ENCODE data around the gene APOBEC3A.
"Not testable (repeated sequence)": the region's sequence is repeated elsewhere in the genome, so short reads cannot be mapped to it uniquely, and the experiment has no call there.

The APOBEC3A gene

GRCh38 chr22:38943882-38944281 is 13.5 kb upstream of the APOBEC3A start:
- no peak for DNase-seq

- no peak for DNase-seq
Measured at GRCh38 chr22:38944653-38945052, 12.8 kb upstream of the APOBEC3A start.

- not testable (repeated sequence) for DNase-seq
Measured at GRCh38 chr22:38945706-38946338, 11.6 kb upstream of the APOBEC3A start.

DNA sequence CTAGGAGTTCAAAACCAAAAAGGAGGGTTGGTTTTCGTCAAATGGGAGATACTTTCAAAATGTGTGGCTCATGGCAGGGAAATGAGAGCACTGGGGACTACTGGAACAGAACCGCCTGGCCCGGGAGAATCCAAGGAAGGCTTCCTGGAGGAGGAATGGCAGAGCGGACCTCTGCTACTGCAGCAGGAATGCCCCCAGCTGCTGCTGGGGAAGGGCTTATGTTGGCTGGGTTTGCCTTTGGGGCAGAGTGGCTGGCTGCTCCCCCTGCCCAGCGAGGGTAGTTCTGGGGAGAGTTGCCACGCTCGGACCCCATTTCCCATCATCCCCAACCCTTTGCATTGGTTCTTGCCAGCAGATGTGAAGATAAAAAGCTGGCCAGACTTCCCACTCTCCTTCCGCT is 10.6 kb upstream of the APOBEC3A start:
- DNase-seq = no peak

GRCh38 chr22:38947321-38948140 is 9.9 kb upstream of the APOBEC3A start:
- no peak for DNase-seq

- no peak for DNase-seq
Measured at GRCh38 chr22:38948181-38948940, 9.0 kb upstream of the APOBEC3A start.

GRCh38 chr22:38949889-38950405 is 7.5 kb upstream of the APOBEC3A start:
- DNase-seq = no peak

- no peak for DNase-seq
Measured at GRCh38 chr22:38950527-38951295, 6.7 kb upstream of the APOBEC3A start.

- no peak for DNase-seq
Measured at GRCh38 chr22:38951734-38952133, 5.7 kb upstream of the APOBEC3A start.

GRCh38 chr22:38952281-38952993 is 5.0 kb upstream of the APOBEC3A start:
- DNase-seq = no peak

- no peak for DNase-seq
Measured at GRCh38 chr22:38953091-38953490, 4.3 kb upstream of the APOBEC3A start.

GRCh38 chr22:38953577-38954413 is 3.6 kb upstream of the APOBEC3A start:
- no peak for DNase-seq

DNA sequence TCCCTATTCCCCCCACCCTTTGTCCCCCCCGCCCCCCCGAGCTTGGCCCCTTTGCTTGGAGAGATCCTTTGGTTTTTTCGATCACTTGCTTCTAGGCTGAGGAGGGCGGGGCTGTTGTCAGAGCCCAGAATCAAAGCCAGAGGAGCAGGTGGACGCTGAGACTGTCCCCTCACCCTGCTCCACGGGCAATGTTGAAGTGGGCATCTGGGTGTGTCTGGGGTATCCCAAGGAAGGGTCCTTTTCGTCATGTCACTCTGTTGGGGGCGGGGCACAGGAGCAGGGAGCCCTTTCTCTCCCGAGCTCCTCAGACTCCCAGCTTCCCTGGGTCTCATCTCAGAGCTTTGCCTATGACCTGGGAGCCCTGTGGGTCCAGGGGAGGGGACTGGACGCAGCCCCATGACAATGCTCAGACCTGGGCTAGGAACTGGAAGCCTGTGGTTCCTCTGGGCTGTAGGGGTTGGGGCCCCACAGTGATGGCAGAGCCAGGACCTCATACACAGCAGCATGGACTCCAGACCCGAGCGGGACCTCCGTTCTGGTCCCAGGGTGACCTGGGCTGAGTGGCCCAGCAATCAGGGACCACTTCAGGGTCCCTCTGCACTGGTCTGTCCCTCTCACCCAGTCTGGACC is 2.9 kb upstream of the APOBEC3A start:
- no peak for DNase-seq

GRCh38 chr22:38955250-38955905 is 2.0 kb upstream of the APOBEC3A start:
- no peak for DNase-seq

DNA sequence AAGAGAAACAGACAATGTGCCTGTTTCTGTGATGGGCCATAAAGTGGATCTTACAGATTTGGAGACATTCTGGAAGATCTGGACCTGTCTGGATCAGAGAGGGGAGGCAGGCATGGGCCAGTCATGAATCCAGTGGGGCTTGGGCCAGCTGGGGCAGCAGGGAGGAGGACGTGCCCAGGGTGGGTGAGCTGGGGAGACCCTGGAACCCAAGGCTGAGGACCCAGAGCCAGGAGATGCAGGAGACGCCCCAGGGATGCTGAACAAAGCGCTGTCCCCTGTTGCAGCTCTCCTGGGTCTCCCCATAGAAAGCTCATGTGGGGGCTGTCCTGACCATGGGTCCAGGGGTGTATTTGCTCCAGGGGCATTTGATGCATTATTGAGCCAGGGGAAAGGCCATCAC is 1.5 kb upstream of the APOBEC3A start:
- DNase-seq = no peak

GRCh38 chr22:38956551-38956950 is 858 bp upstream of the APOBEC3A start:
- no peak for DNase-seq

DNA sequence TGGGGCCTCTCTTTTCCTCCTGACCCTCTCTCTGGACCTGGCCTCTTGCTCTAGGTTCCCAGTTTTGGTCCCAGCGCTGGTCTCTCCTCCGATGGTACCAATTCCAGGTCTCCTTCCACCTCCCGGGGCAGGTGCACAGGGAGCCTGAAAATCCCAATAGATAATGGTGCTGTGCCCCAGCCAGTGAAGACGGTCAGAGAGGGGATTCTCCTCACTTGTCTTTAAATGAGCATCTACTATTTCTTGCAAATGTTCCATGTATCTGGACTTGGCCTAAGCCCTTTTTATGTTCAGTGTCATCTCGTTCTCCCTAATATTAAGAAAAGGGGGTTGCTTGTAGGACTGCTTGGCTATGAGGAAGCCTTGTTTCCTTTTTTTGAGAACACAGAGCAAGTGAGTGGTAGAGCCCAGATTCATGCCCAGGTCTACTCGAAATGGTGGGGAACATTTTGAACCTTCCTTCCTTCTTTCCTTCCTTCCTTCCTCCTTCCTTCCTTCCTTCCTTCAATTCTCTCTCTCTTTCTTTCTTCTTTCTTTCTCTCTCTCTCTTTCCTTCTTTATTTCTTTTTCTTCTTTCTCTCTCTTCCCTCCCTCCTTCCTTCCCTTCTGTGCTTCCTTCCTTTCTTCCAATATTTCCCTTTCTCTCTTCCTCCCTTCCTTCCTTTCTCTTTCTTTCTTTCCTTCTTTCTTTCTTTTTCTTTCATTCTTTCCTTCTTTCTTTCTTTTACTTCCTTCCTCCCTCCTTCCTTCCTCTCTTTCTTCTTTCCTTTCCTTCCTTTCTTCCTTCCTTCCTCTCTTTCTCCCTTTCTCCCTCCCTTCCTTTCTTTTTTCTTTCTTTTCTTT is 620 bp downstream of the APOBEC3A start:
- DNase-seq = no peak

GRCh38 chr22:38958651-38958943 is 1.2 kb downstream of the APOBEC3A start:
- DNase-seq = not testable (repeated sequence)

DNA sequence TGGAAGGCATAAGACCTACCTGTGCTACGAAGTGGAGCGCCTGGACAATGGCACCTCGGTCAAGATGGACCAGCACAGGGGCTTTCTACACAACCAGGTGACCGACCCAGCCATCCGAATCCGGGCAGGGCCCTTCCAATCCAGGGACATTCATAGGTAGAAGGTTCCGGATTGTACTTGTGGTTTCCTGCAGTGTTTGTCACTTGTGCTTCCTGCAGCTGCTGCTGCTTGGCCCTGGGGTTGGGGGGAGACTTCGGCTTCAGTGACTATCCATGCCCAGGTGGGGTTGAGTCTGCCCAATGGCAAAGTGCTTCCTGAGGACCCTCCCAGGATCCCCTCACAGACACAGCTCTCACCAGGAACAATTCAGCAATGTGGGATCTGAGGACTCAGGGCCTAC is 2.2 kb downstream of the APOBEC3A start:
- DNase-seq = no peak
